Stimulated activated effector memory CD8-positive, alpha-beta T cell treated with anti-CD3 and anti-CD28 coated beads, Interleukin-12 subunit alpha, Interleukin-12 subunit beta, amount 100 ng/mL, for 72 hours (primary cell): Measurements from ENCODE around the gene CNTLN.
"Not testable (repeated sequence)": the region's sequence is repeated elsewhere in the genome, so short reads cannot be mapped to it uniquely, and the experiment has no call there.

ENCODE experiments used
- ATAC-seq: fragments of 150-1000 bp; cut with Tn5 transposase; 2 replicates; pipeline ENCODE4 v1.10.0; 2021
- DNase-seq, 2 donors: peaks; one replicate each; pipeline ENCODE4 v3.0.0; 2021 to 2022; ENCODE audit warnings: low spot score in 2 of 2
- H3K27ac Mint-ChIP-seq: one replicate; pipeline ENCODE4 v1.8.0; 2022; ENCODE audit warnings: mild to moderate bottlenecking, mixed read lengths
- H3K36me3 Mint-ChIP-seq: one replicate; pipeline ENCODE4 v1.8.0; 2022; ENCODE audit warnings: mild to moderate bottlenecking, mixed read lengths
- H3K4me1 Mint-ChIP-seq: one replicate; pipeline ENCODE4 v1.8.0; 2022; ENCODE audit warnings: mixed read lengths
- H3K4me3 Mint-ChIP-seq: one replicate; pipeline ENCODE4 v1.8.0; 2022; ENCODE audit warnings: mild to moderate bottlenecking, mixed read lengths
- H3K9me3 Mint-ChIP-seq: one replicate; pipeline ENCODE4 v1.8.0; 2022; ENCODE audit warnings: mixed read lengths

The CNTLN gene

DNA sequence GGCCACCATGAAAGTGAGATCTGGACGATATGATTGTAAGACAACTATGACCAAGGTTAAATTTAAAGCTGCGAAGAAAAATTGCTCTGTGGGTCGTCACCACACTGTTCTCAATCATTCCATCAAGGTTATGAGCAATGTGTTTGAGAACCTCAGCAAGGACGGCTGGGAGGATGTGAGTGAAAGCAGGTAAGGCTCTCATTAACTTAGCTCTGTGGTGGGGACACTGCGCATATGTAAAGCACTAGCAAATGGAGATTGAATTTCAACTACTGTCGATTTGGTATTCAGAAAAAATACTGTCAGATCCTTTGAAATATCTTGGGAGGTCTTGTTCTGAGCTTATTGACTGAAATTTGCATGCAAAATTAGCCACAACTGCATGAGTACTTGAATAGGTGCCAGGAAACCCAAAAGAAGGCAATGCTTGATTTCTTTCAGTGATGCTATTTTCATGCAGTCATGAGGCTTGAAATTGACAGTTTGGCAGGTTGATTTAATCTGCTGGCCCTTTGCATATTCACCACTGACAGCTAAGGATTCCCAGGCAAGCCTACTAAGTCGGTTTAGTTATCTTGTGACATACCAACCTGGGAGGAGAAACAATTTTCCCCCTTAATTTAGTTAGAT lies 260.2 kb downstream of the CNTLN start:
- peaks cover 21% of the 10 kb centered on the region for H3K9me3 Mint-ChIP-seq
- ATAC-seq (no peak), DNase-seq (no peak)
- H3K4me1 Mint-ChIP-seq, result no peaks in the 10 kb centered on the region
- no peaks in the 10 kb centered on the region for H3K36me3 Mint-ChIP-seq
- no peak overlapping the region for H3K4me3 Mint-ChIP-seq
- no peak overlapping the region for H3K27ac Mint-ChIP-seq

DNA sequence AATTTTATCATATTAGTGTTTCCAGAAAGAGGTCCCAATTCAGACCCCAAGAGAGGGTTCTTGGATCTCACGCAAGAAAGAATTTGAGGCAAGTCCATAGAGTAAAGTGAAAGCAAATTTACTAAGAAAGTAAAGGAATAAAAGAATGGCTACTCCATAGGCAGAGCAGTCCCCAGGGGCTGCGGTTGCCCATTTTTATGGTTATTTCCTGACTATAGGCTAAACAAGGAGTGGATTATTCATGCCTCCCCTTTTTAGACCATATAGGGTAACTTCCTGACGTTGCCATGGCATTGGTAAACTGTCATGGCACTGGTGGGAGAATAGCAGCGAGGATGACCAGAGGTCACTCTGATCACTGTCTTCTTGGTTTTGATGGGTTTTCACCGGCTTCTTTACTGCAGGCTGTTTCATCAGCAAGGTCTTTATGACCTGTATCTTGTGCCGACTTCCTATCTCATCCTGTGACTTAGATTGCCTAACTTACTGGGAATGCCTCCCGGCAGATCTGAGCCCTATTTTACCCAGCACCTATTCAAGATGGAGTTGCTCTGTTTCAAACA lies 262.4 kb downstream of the CNTLN start:
- H3K4me3 Mint-ChIP-seq, H3K4me1 Mint-ChIP-seq, H3K36me3 Mint-ChIP-seq, ATAC-seq, DNase-seq, H3K27ac Mint-ChIP-seq: not testable (repeated sequence)
- peaks cover 29% of the 10 kb centered on the region for H3K9me3 Mint-ChIP-seq

DNA sequence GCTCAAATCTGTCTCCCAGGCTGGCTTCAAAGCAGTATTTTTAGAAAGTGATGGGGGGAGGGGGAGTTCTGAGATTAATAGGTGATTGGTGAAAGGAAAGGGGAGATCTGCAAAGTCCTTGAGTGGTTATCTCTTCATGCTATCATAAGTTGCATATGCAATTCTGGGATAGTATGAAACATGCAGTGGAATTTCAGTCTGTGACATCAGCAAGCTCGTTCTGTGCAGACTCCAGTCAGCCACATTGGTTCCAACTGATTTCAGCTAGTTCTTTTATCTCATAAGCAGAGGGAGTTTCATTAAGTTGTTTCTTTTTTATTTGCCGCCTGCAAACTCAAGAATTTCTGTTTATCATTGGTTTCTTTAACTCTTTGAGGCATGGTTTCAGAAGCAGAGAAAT lies 263.5 kb downstream of the CNTLN start:
- no peaks in the 10 kb centered on the region for H3K4me1 Mint-ChIP-seq
- no peaks in the 10 kb centered on the region for H3K36me3 Mint-ChIP-seq
- DNase-seq, result no peak
- no peak overlapping the region for H3K4me3 Mint-ChIP-seq
- no peak overlapping the region for H3K27ac Mint-ChIP-seq
- H3K9me3 Mint-ChIP-seq, result peaks cover 32% of the 10 kb centered on the region
- no peak for ATAC-seq

DNA sequence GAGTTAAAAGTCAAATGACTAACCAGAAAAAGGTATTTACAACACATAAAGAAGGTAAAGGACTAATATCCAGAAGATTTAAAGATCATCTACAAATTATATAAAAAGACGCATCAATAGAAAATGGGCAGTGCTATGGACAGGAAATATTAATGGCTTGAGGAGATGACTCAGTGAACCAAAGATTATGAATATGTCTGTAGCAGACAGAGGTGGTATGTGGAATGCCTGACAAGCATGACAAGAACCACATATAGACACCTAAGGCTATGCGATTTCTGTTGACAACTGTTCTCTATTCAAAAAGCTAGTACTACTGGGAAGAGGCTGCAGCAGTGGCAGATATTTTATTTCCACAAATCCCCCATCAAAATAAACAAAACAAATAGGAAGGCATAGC lies 267.0 kb downstream of the CNTLN start:
- no peak for ATAC-seq
- H3K36me3 Mint-ChIP-seq, result no peaks in the 10 kb centered on the region

DNA sequence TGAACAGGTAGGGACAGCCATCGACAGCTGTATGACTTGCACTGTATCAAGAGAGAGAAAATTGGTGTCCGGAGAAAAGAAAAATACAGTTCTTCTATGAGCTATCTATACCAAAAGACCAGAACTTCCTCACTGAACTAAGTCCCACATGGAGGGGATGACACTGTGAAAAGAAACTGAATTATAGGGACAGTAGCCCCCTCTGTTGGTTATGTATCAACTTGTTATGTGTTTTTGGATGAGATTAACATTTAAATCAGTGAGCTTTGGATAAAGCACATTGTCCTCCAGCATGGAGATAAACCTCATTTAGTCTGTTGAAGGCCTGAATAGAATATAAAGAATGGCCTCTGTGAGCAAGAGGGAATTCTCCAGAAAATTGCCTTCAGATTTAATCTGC lies 267.5 kb downstream of the CNTLN start:
- H3K4me1 Mint-ChIP-seq, result no peaks in the 10 kb centered on the region
- no peak overlapping the region for H3K4me3 Mint-ChIP-seq
- DNase-seq, result no peak
- H3K27ac Mint-ChIP-seq, result no peak overlapping the region
- H3K9me3 Mint-ChIP-seq, result peaks cover 36% of the 10 kb centered on the region
- no peaks in the 10 kb centered on the region for H3K36me3 Mint-ChIP-seq
- ATAC-seq, result no peak

More for the DNA sequence above, 267.0 kb downstream of the CNTLN start:
- Mint-ChIP-seq H3K9me3 (peaks cover 36% of the 10 kb centered on the region), H3K27ac (no peak overlapping the region), H3K4me3 (no peak overlapping the region), H3K4me1 (no peaks in the 10 kb centered on the region)
- no peak for DNase-seq

DNA sequence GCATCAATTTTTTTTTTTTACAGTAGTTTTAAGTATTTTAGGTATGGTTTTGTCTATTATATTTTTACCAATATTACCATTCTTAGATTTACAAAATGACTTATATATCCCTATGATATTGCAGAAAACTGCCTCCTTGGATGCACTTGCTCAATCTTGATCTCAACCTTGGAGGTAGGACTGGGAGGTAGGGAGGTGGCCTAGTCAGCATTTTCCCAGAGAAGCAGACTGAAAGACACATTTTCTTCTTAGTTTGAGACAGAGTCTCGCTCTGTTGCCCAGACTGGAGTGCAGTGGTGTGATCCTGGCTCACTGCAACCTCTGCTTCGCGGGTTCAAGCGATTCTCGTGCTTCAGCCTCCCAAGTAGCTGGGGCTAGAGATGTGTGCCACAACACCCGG lies 268.7 kb downstream of the CNTLN start:
- Mint-ChIP-seq H3K36me3 (no peaks in the 10 kb centered on the region), H3K9me3 (peaks cover 31% of the 10 kb centered on the region), H3K4me1 (no peaks in the 10 kb centered on the region), H3K27ac (no peak overlapping the region), H3K4me3 (no peak overlapping the region)
- ATAC-seq (no peak), DNase-seq (no peak)

DNA sequence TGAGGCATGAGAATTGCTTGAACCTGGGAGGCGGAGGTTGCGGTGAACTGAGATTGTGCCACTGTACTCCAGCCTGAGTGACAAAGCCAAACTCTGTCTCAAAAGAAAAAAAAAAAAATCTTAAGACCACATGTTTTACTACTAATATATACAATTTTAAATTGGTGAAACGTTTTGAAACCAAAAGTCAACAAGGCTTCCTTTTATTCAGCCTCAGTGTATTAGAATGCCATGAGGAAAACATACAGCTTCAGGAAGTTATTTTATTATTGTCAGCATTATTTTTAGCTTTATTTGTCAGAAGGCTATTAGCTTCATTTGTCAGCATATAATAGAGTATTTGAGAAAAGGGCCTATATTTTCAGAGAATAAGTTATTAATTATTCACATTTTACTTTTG lies 280.1 kb downstream of the CNTLN start:
- Mint-ChIP-seq H3K27ac (no peak overlapping the region), H3K9me3 (peaks cover 9% of the 10 kb centered on the region), H3K36me3 (no peaks in the 10 kb centered on the region), H3K4me3 (no peak overlapping the region), H3K4me1 (no peaks in the 10 kb centered on the region)
- DNase-seq (no peak), ATAC-seq (no peak)

DNA sequence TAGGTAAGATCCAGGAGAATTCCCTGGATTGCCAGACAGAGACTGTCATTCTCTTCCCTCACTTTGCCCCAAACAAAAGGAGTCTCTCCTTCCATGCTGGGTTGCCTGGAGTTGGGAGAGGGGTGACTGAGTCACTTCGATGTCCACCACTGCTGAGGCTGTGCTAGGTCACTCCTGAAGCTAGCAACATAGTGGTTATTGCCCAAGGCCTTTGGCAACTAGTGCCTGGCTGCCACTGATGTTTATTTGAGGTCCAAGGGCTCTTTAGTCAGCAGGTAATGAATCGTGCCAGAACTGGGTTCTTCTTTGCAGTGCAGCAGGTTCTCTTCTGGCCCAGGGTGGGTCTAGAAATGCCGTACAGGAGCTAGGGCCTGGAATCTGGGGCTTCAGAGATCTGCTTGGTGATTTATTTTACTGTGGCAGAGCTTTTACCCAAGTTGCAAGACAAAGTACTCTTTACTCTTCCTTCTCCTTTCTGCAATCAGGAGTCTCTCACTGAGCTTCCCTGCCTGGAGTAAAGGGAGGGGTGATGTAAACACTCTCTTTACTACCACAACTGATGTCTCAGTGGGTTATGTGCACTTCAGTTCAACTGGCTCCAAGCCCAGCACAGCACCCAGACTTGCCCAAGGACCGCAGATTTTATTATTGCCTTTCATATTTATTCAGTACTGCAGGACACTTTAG lies 288.3 kb downstream of the CNTLN start:
- H3K36me3 Mint-ChIP-seq, result no peaks in the 10 kb centered on the region
- ATAC-seq, result no peak

DNA sequence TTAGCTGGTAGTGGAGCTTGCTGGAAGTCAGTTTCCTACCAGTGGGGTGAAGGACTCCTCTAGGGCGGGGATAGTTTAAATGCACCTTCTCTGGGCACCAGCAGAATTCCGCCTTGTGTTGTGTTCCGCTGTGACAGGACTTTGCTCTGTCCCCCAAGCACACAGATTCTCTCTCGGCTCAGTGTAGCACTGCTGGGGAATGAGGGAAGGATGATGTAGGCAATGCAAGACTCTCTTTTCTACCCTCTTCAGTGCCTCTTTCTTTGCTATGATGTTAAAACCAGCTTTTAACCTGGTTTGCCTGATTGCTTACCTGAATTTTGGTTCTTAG lies 288.8 kb downstream of the CNTLN start:
- H3K36me3 Mint-ChIP-seq, result no peaks in the 10 kb centered on the region
- no peaks in the 10 kb centered on the region for H3K4me1 Mint-ChIP-seq
- H3K27ac Mint-ChIP-seq, result no peak overlapping the region
- peaks cover 21% of the 10 kb centered on the region for H3K9me3 Mint-ChIP-seq
- ATAC-seq, result no peak
- no peak overlapping the region for H3K4me3 Mint-ChIP-seq
- no peak for DNase-seq

More for the DNA sequence above, 288.3 kb downstream of the CNTLN start:
- no peak overlapping the region for H3K4me3 Mint-ChIP-seq
- H3K27ac Mint-ChIP-seq, result no peak overlapping the region
- no peaks in the 10 kb centered on the region for H3K4me1 Mint-ChIP-seq
- peaks cover 21% of the 10 kb centered on the region for H3K9me3 Mint-ChIP-seq
- DNase-seq, result no peak

DNA sequence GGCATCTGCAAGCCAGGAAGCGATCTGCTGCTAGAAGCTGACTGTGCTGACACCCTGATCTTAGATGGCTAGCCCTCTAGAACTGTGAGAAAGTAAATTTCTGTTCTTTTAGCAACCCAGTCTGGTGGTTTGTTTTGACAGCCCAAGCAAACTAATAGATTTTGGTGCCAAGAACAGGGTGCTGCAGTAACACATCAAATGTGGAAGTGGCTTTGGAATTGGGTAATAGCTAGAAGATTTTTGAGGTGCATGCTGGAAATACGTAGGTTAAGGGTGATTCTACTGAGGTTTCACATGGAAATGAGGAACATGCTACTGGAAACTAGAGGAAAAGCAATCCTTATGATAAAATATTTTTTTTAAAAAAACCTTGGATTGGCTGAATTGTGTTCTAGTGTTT lies 290.5 kb downstream of the CNTLN start:
- ATAC-seq (no peak), DNase-seq (no peak)
- Mint-ChIP-seq H3K4me3 (no peak overlapping the region), H3K36me3 (no peaks in the 10 kb centered on the region), H3K27ac (no peak overlapping the region), H3K9me3 (peaks cover 19% of the 10 kb centered on the region), H3K4me1 (no peaks in the 10 kb centered on the region)

DNA sequence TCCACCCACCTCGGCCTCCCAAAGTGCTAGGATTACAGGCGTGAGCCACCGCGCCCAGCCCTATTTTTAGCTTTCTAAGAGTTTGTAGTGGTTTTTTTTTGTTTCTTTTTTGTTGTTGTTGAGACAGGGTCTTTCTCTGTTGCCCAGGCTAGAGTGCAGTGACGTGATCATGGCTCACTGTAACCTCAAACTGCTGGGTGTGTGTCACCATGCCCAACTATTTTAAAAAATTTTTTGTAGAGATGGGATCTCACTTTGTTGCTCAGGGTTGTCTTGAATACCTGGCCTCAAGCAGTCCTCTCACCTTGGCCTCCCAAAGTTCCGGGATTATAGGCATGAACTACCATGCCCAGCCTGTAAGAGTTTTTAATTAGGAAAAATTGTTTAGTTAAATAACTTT lies 298.7 kb downstream of the CNTLN start:
- ATAC-seq (no peak), DNase-seq (no peak)
- no peaks in the 10 kb centered on the region for H3K4me1 Mint-ChIP-seq
- H3K27ac Mint-ChIP-seq, result no peak overlapping the region
- peaks cover 19% of the 10 kb centered on the region for H3K9me3 Mint-ChIP-seq
- H3K36me3 Mint-ChIP-seq, result no peaks in the 10 kb centered on the region
- H3K4me3 Mint-ChIP-seq, result no peak overlapping the region

DNA sequence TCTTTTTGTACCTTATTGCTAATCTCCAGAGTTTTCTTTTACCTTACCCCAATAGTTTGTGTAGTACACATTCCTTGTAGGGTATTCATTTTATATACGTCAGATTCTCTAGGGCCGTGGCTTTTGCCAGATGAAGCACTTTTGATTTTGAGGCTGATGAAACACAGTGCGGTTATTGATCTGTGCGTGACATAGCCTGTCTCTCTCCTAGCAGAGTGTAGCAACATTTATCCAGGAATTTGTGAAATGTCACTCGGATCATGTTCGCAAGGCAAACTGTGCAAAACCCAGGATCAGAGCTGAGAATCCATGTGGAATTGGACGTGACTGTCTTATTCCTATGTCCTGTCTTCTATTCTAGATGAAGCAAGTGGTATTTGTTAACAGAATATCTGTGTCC lies 302.0 kb downstream of the CNTLN start:
- DNase-seq (no peak), ATAC-seq (no peak)
- Mint-ChIP-seq H3K4me1 (no peaks in the 10 kb centered on the region), H3K9me3 (peaks cover 21% of the 10 kb centered on the region), H3K36me3 (no peaks in the 10 kb centered on the region), H3K4me3 (no peak overlapping the region), H3K27ac (no peak overlapping the region)

DNA sequence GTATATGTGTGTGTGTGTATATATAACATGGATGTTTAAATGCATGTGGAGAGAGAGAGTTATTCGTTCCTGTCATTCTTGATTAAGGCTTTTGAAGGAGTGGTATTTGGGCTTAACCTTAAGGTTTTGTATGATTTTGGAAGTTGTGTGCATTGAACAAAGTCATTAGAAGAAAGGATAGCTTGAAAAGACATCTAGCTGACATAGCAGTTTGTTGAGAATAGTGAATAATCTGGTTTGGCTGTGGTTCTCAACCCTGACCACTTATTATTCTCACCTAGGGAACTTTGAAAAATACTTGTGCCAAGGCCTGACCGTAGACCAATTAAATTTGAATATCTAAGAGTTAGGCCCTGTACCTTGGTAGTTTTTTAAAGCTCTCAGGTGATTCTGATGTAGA lies 303.0 kb downstream of the CNTLN start:
- Mint-ChIP-seq H3K36me3 (no peaks in the 10 kb centered on the region), H3K4me1 (no peaks in the 10 kb centered on the region), H3K4me3 (no peak overlapping the region), H3K9me3 (peaks cover 20% of the 10 kb centered on the region), H3K27ac (no peak overlapping the region)
- DNase-seq (no peak), ATAC-seq (no peak)

DNA sequence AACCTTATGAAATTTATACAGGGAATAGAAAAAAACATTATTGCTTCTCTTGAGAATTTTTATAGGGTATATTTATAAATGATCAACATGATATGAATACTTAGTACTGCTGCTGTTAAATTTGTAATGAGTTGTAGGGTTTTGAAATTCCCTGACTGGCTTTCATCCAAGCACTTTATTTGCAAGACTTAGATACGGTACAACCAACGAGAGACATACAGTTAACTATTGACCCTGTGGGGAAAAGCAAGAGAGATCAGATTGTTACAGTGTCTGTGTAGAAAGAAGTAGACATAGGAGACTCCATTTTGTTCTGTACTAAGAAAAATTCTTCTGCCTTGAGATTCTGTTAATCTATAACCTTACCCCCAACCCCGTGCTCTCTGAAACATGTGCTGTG lies 310.3 kb downstream of the CNTLN start:
- not testable (repeated sequence) for H3K27ac Mint-ChIP-seq, H3K4me1 Mint-ChIP-seq, H3K36me3 Mint-ChIP-seq, H3K4me3 Mint-ChIP-seq, ATAC-seq, DNase-seq
- H3K9me3 Mint-ChIP-seq, result peaks cover 14% of the 10 kb centered on the region

DNA sequence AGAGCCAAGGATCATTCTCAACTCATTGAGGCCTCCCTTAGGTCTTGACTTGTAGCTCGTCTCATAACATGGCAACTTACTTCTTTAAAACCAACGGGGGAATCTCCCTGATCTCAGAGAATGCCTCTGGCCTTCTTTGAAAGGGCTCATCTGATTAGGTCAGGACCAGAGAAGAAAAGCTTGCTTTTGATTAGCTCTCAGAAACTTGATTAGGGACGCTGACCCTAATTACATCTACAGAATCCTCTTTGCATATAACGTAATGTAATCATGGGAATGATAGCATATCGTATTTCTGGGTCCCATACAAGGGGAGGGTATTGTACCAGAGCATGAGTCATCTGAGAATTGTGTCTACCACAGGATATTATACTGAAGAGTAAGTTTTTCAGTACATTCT lies 318.9 kb downstream of the CNTLN start:
- Mint-ChIP-seq H3K36me3 (no peaks in the 10 kb centered on the region), H3K4me3 (no peak overlapping the region), H3K4me1 (no peaks in the 10 kb centered on the region), H3K9me3 (peaks cover 5% of the 10 kb centered on the region), H3K27ac (no peak overlapping the region)
- DNase-seq (no peak), ATAC-seq (no peak)

DNA sequence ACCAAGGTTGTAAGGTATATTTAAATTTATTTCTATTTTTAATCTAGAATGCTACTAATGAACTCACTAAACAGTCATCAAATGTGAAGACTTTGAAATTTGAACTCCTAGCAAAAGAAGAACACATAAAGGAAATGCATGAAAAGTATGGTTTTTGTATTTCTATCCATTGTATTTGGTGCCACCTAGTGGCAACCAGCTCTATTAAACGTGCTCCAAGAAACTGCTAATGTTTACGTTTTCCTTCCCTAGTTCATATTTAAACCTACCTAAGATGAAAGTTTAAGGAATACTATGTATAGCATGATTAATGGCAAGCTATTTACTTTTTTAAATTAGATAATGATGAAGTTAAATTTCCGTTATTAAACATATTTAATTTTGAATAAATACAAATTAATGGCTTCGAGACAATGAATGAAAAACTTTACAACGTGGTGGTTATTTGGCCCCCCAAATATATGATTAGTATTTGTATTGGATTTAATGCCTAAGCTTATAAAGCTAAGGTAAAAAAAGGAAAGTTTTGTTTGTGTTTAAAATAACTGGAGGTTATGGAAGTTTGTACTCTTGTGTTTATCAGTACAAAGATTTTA lies 328.1 kb downstream of the CNTLN start:
- Mint-ChIP-seq H3K9me3 (no peaks in the 10 kb centered on the region), H3K4me1 (no peaks in the 10 kb centered on the region), H3K36me3 (no peaks in the 10 kb centered on the region), H3K4me3 (no peak overlapping the region), H3K27ac (no peak overlapping the region)
- DNase-seq (no peak), ATAC-seq (no peak)
